ENCODE data around the gene OAS1.
A peak's percentile ranks its signal among the peaks of the same experiment; 100 is the strongest.
"Not testable (repeated sequence)": the region's sequence is repeated elsewhere in the genome, so short reads cannot be mapped to it uniquely, and the experiment has no call there.

The OAS1 gene

DNA sequence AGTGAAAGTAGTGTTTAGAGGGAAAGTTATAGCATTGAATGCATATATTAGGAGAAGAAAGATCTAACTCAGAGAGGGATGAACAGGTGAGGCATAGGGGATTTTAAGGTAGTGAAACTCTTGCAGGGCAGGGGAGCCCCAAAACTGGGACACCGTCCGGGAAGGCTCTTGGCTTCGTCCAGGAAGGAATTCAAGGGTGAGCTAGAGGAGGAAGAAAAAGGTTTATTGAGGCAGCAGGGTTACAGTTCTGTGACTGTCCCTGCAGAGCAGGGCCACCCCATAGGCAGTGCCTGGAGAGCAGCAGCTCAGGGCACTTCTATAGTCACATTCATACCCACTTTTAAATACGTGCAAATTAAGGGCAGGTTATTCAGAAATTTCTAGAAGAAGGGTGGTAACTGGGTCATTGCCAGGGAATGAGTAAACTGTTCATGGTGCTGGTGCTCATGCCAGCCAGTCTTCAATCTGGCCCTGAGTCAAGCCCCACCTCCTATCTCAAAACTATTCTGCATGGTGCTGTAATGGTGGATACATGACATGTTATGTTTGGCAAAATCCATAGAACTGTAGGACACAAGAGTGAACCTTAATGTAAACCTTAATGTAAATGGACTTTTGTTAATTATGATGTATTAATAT, 1.2 kb upstream of the OAS1 start:
- no peaks in the 10 kb centered on the region for H3K9me3 ChIP-seq (ENCODE audit: control insufficient read depth, low read length)
- H3K4me3 ChIP-seq (ENCODE audit: low read length): no peak overlapping the region
- H3K36me3 ChIP-seq (ENCODE audit: control insufficient read depth, insufficient read depth, low read length): no peaks in the 10 kb centered on the region
- no peak overlapping the region for H3K9ac ChIP-seq (ENCODE audit: low read length)
- peaks cover 41% of the 10 kb centered on the region for H3K4me1 ChIP-seq (ENCODE audit: control insufficient read depth, insufficient read depth, low read length)
- no peaks in the 10 kb centered on the region for H3K27me3 ChIP-seq (ENCODE audit: control insufficient read depth, insufficient read depth, low read length)

DNA sequence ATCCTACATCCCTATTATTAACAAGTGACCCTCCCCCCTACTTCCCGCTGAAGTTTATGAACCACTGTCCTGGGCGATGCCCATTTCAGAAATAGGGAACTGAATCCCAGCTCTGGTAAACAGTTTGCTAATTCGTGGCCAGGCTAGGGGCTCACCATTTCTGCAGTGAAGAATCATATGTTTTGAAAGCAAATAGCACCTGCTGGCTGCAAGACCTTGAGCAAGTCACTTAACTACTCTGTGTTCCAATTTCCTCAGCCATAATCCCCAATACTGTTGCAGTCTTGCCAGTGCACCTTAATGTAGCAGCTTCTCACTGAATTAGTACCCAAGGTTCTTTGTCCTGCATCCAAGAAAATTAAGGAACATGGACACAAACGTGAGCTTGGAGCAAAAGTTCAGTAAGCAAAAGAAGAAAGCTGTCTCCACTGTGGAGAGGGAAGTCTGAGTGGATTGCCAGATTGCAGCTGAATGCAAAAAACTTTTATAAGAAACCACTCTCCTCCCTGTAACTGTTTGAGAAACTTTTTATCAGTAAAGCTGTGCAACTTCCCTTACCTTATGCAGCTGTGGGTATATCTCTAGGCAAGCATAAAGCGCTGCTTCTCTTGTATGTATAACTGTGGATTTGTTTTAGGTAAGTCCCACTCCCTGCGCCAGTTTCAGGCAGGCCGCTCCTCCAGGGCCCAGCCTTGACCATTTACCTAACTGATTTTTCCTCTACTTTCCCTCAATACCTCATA, 824 bp downstream of the OAS1 start:
- no peaks in the 10 kb centered on the region for H3K27me3 ChIP-seq (ENCODE audit: control insufficient read depth, insufficient read depth, low read length)
- H3K4me1 ChIP-seq (ENCODE audit: control insufficient read depth, insufficient read depth, low read length): peaks cover 43% of the 10 kb centered on the region
- peak overlapping the region; percentile 54 for H3K9ac ChIP-seq (ENCODE audit: low read length)
- H3K4me3 ChIP-seq (ENCODE audit: low read length): peak overlapping the region; percentile 31
- H3K36me3 ChIP-seq (ENCODE audit: control insufficient read depth, insufficient read depth, low read length): no peaks in the 10 kb centered on the region
- H3K9me3 ChIP-seq (ENCODE audit: control insufficient read depth, low read length): no peaks in the 10 kb centered on the region

DNA sequence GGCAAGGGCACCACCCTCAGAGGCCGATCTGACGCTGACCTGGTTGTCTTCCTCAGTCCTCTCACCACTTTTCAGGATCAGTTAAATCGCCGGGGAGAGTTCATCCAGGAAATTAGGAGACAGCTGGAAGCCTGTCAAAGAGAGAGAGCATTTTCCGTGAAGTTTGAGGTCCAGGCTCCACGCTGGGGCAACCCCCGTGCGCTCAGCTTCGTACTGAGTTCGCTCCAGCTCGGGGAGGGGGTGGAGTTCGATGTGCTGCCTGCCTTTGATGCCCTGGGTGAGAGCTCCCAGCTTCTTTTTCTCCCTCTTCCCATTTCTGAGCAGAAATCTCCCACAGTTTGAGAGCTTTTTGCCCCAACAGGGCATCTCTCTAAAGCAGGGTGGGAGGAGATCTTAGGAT, 1.8 kb downstream of the OAS1 start:
- Histone ChIP-seq H3K27me3 (ENCODE audit: control insufficient read depth, insufficient read depth, low read length) (no peaks in the 10 kb centered on the region), H3K4me1 (ENCODE audit: control insufficient read depth, insufficient read depth, low read length) (peaks cover 40% of the 10 kb centered on the region), H3K36me3 (ENCODE audit: control insufficient read depth, insufficient read depth, low read length) (no peaks in the 10 kb centered on the region), H3K9me3 (ENCODE audit: control insufficient read depth, low read length) (no peaks in the 10 kb centered on the region), H3K9ac (ENCODE audit: low read length) (peak overlapping the region; percentile 54), H3K4me3 (ENCODE audit: low read length) (peak overlapping the region; percentile 31)

DNA sequence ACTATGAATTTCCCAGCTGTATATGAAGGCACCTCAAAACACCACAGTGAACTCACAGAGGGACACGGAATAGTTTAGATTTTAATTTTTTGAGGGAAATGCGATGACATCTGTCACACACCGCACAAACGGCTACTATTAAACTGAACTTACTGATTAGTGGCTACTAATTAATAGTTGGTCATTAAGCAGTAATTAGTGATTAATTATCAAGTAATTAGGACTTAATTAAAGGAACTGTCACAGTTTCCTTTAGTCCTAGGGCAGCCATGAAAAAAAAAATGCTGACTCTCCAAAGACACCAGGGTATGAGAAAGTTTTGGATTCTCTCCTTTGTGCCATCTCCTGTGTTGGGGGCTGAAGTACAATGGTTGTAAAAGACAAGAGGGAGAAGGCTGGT, 2.9 kb downstream of the OAS1 start:
- no peak overlapping the region for H3K9ac ChIP-seq (ENCODE audit: low read length)
- no peaks in the 10 kb centered on the region for H3K36me3 ChIP-seq (ENCODE audit: control insufficient read depth, insufficient read depth, low read length)
- H3K9me3 ChIP-seq (ENCODE audit: control insufficient read depth, low read length): no peaks in the 10 kb centered on the region
- H3K4me3 ChIP-seq (ENCODE audit: low read length): no peak overlapping the region
- H3K27me3 ChIP-seq (ENCODE audit: control insufficient read depth, insufficient read depth, low read length): no peaks in the 10 kb centered on the region
- H3K4me1 ChIP-seq (ENCODE audit: control insufficient read depth, insufficient read depth, low read length): peaks cover 31% of the 10 kb centered on the region

DNA sequence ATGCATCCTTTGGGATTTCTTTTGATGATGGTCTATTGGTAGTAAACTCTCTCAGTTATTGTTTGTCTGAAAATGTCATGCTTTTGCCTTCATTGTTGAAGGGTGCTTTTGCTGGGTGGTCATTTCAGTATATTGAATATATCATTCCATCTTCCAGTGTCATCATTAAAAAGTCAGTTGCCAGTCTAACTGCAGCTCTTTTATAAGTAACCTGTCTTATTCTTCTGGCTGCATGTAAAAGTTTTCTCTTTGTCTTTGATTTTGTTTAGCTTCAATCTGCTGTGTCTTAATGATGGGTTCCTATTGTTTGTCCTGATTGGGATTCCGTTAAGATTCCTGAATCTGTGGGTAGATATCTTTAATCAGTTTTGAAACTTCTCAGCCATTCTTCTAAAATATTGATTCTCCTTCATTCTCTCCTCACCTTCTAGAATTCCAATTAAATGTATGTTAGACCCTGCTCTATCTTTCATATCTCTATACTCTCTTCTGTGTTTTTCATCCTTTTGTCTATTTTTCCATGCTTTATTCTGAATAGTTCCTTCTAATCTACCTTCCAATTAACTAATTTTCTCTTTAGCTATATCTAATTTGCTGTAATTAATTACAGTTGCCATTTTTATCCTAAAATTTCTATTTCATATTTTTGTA, 6.4 kb downstream of the OAS1 start:
- Histone ChIP-seq H3K27me3 (ENCODE audit: control insufficient read depth, insufficient read depth, low read length) (no peaks in the 10 kb centered on the region), H3K36me3 (ENCODE audit: control insufficient read depth, insufficient read depth, low read length) (peaks cover 8% of the 10 kb centered on the region), H3K4me3 (ENCODE audit: low read length) (no peak overlapping the region), H3K4me1 (ENCODE audit: control insufficient read depth, insufficient read depth, low read length) (peaks cover 18% of the 10 kb centered on the region), H3K9me3 (ENCODE audit: control insufficient read depth, low read length) (no peaks in the 10 kb centered on the region), H3K9ac (ENCODE audit: low read length) (no peak overlapping the region)

DNA sequence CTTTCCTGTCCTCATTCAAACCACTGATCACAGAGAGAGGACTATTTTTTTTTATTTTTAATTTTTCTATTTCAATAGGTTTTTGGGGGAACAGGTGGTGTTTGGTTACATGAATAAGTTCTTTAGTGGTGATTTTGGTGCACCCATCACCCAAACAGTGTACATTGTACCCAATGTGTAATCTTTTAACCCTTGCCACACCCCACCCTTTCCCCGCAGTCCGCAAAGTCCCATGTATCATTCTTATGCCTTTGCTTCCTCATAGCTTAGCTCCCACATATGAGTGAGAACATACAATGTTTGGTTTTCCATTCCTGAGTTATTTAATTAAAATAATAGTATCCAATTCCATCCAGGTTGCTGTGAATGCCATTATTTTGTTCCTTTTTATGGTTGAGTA, 7.1 kb downstream of the OAS1 start:
- not testable (repeated sequence) for H3K9ac ChIP-seq (ENCODE audit: low read length); H3K27me3 ChIP-seq (ENCODE audit: control insufficient read depth, insufficient read depth, low read length); H3K4me3 ChIP-seq (ENCODE audit: low read length); H3K36me3 ChIP-seq (ENCODE audit: control insufficient read depth, insufficient read depth, low read length); H3K9me3 ChIP-seq (ENCODE audit: control insufficient read depth, low read length)
- peaks cover 10% of the 10 kb centered on the region for H3K4me1 ChIP-seq (ENCODE audit: control insufficient read depth, insufficient read depth, low read length)

DNA sequence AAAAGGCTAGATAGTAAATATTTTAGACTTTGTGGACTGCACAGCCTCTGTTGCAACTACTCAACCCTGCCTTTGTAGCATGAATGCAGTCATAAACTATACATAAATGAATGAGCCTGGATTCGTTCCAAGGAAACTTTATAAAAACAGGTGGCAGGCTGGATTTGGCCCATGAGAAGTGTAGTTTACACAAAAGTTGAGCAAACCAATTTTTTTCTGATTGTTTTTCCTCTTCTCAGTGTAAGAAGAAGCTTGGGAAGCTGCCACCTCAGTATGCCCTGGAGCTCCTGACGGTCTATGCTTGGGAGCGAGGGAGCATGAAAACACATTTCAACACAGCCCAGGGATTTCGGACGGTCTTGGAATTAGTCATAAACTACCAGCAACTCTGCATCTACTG, 9.5 kb downstream of the OAS1 start:
- Histone ChIP-seq H3K36me3 (ENCODE audit: control insufficient read depth, insufficient read depth, low read length) (peaks cover 8% of the 10 kb centered on the region), H3K27me3 (ENCODE audit: control insufficient read depth, insufficient read depth, low read length) (no peaks in the 10 kb centered on the region), H3K9me3 (ENCODE audit: control insufficient read depth, low read length) (no peaks in the 10 kb centered on the region), H3K4me3 (ENCODE audit: low read length) (no peak overlapping the region), H3K4me1 (ENCODE audit: control insufficient read depth, insufficient read depth, low read length) (no peaks in the 10 kb centered on the region), H3K9ac (ENCODE audit: low read length) (no peak overlapping the region)

DNA sequence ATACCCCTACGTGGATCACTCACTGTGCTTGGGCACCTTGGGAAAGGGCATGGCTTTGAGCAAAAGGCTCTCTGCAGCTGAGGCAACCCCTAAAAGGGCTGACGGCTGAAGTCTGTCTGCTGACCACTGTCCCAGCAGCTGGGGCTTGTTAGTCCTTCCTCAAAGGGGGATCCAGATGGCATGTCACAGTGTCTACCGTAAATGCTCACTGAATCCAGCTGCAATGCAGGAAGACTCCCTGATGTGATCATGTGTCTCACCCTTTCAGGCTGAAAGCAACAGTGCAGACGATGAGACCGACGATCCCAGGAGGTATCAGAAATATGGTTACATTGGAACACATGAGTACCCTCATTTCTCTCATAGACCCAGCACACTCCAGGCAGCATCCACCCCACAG, 12.4 kb downstream of the OAS1 start:
- Histone ChIP-seq H3K9me3 (ENCODE audit: control insufficient read depth, low read length) (no peaks in the 10 kb centered on the region), H3K4me1 (ENCODE audit: control insufficient read depth, insufficient read depth, low read length) (no peaks in the 10 kb centered on the region), H3K27me3 (ENCODE audit: control insufficient read depth, insufficient read depth, low read length) (no peaks in the 10 kb centered on the region), H3K9ac (ENCODE audit: low read length) (no peak overlapping the region), H3K4me3 (ENCODE audit: low read length) (no peak overlapping the region), H3K36me3 (ENCODE audit: control insufficient read depth, insufficient read depth, low read length) (peaks cover 8% of the 10 kb centered on the region)

DNA sequence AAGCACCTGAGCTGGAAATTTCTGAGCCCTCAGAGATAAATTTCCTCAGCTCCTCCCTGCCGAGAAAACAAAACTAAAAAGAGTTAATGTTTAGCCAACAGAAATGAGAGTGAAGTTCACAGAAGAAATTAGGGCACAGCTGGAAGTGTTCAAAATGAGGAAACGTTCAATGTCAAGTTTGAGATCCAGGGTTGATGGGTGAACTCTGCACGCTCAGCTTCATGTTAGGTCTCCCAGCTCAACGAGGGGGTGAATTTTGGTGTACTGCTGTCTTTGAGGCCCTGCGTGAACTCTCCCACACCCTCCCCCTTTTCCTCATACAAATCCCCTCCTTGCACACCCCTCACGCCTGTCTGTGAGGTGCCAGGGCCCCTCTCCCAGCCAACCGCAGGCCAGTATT, 18.2 kb downstream of the OAS1 start:
- Histone ChIP-seq H3K4me3 (ENCODE audit: low read length) (no peak overlapping the region), H3K9ac (ENCODE audit: low read length) (peak overlapping the region; percentile 40), H3K36me3 (ENCODE audit: control insufficient read depth, insufficient read depth, low read length) (no peaks in the 10 kb centered on the region), H3K9me3 (ENCODE audit: control insufficient read depth, low read length) (no peaks in the 10 kb centered on the region), H3K4me1 (ENCODE audit: control insufficient read depth, insufficient read depth, low read length) (peaks cover 21% of the 10 kb centered on the region), H3K27me3 (ENCODE audit: control insufficient read depth, insufficient read depth, low read length) (no peaks in the 10 kb centered on the region)

DNA sequence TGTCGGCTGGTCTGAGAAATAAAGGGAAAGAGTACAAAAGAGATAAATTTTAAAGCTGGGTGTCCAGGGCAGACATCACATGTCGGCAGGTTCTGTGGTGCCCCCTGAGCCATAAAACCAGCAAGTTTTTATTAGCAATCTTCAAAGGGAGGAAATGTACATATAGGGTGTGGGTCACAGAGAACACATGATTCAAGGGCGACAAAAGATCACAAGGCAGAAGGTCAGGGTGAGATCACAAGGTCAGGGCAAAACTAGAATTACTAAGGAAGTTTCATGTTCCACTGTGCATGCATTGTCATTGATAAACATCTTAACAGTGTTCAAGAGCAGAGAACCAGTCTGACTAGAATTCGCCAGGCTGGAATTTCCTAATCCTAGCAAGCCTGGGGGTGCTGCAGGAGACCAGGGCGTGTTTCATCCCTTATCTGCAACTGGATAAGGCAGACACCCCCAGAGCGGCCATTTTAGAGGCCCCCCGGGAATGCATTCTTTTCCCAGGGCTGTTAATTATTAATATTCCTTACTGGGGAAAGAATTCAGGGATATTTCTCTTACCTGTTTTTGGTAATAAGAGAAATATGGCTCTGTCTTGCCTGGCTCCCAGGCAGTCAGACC, 19.8 kb downstream of the OAS1 start:
- not testable (repeated sequence) for H3K9me3 ChIP-seq (ENCODE audit: control insufficient read depth, low read length); H3K36me3 ChIP-seq (ENCODE audit: control insufficient read depth, insufficient read depth, low read length); H3K4me3 ChIP-seq (ENCODE audit: low read length)

DNA sequence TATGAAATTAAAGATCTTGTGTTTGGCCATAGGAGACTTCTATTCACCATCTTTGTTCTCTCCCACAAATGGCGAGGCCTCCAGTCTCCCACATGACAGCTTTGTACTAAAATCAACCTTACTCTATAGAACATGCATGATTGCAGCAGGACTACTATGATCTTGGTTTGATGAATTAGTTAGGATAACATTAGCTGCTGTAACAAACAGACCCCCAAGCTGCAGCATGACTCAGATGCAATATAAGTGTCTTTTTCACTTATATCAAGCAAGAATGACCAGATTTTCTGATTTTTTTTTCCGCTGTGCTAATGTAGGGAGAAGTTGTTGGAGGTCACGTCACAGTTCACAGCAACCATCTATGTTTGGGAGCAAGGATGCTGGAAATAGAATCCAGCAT, 20.7 kb downstream of the OAS1 start:
- no peak overlapping the region for H3K4me3 ChIP-seq (ENCODE audit: low read length)
- H3K4me1 ChIP-seq (ENCODE audit: control insufficient read depth, insufficient read depth, low read length): peaks cover 25% of the 10 kb centered on the region
- H3K36me3 ChIP-seq (ENCODE audit: control insufficient read depth, insufficient read depth, low read length): no peaks in the 10 kb centered on the region
- no peaks in the 10 kb centered on the region for H3K27me3 ChIP-seq (ENCODE audit: control insufficient read depth, insufficient read depth, low read length)
- H3K9me3 ChIP-seq (ENCODE audit: control insufficient read depth, low read length): no peaks in the 10 kb centered on the region
- no peak overlapping the region for H3K9ac ChIP-seq (ENCODE audit: low read length)

More for the DNA sequence above, 19.8 kb downstream of the OAS1 start:
- H3K4me1 ChIP-seq (ENCODE audit: control insufficient read depth, insufficient read depth, low read length): peaks cover 21% of the 10 kb centered on the region
- not testable (repeated sequence) for H3K9ac ChIP-seq (ENCODE audit: low read length); H3K27me3 ChIP-seq (ENCODE audit: control insufficient read depth, insufficient read depth, low read length)

DNA sequence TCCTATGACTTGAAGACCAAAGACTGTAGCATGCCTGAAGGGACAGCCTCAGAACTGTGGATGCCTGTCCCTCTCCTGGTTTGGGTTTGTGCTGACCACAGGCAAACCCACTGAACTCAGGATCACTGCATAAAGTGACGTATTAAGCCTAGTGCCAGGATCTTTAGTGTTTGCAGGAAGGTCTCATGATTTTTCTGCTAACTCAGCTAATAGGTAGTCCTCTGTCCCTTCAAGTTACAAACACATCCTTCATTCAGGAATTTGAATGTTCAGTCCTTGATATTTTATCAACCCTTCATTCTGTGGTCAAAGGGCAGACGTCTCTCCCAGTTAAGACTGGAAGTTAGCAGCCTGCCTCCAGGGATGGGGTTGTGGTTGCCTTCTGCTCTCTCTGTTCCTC, 21.2 kb downstream of the OAS1 start:
- H3K9ac ChIP-seq (ENCODE audit: low read length): no peak overlapping the region
- no peaks in the 10 kb centered on the region for H3K27me3 ChIP-seq (ENCODE audit: control insufficient read depth, insufficient read depth, low read length)
- peaks cover 29% of the 10 kb centered on the region for H3K4me1 ChIP-seq (ENCODE audit: control insufficient read depth, insufficient read depth, low read length)
- no peak overlapping the region for H3K4me3 ChIP-seq (ENCODE audit: low read length)
- H3K9me3 ChIP-seq (ENCODE audit: control insufficient read depth, low read length): no peaks in the 10 kb centered on the region
- no peaks in the 10 kb centered on the region for H3K36me3 ChIP-seq (ENCODE audit: control insufficient read depth, insufficient read depth, low read length)
